HG02610 (cell line): ENCODE results near the gene WASF3.

Experiments
- ATAC-seq: cut with Tn5 transposase; IDR thresholded peaks from one replicate; pipeline ENCODE4 v1.9.1; 2021; ENCODE audit warnings: mild to moderate bottlenecking, moderate library complexity; ENCODE audit not compliant: unreplicated experiment

The WASF3 gene

DNA sequence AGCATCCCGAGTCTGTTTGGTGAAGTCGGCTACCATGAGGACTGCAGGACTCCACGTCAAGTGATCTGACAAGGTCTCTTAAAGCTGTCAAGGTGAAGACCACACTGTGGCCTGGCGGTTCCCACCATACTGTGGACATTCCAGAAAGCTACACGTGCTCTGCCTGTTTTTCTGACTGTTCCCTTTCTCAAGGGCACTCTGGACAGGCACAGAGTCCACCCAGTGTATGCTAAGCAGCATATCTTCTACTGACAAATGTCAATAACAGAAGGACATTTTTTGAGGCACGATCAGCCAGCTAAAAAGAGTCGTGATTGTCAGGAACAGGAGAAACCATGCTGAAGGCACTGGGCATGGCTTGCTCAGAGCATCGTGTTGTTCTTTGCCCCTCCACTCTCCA, 12.8 kb upstream of the WASF3 start:
- no peak for ATAC-seq

DNA sequence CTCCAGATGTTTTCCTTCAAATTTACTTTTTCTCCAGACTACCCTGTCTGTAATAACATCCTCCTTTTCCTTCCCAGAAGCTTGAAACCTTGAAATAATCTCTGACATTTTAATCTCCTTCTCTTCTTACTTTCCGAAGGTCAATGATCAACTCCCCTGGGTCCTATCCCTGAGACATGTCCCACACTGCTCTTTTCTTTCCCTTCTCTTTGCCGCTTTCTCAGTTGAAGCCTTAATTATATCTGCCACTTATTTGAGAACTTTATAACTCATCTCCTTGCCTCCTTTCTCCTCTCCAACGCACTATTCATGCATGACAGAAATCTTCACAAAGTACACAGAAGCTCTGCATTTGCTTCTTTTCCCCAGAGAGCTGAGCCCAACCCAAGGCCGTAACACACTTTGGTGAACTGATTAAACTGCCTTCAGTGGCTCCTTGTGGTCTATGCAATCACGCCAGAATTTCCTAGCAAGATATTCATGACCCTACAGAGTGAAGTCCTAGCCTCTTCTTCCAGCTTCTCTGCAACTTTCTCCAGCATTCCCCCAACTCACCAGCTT, 9.2 kb upstream of the WASF3 start:
- ATAC-seq: no peak

DNA sequence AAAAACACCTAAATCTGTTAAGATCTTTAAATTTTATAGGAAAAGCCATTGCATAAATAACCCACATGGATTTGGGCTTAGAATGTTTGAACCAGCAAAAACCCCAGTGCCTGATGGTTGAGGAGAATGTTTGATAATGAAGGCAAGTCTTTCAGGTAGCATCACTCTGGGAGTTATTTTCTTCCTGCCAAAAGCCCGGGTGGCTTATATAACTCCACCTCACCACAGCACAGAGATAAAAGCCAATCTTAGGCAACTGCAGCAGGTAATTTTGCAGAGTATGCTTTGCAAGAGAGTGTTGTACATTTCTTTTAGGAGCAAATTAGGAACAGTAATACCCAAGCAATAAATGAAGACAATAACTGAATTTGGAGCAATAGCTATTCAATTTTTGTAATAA, 7.8 kb upstream of the WASF3 start:
- ATAC-seq: no peak

DNA sequence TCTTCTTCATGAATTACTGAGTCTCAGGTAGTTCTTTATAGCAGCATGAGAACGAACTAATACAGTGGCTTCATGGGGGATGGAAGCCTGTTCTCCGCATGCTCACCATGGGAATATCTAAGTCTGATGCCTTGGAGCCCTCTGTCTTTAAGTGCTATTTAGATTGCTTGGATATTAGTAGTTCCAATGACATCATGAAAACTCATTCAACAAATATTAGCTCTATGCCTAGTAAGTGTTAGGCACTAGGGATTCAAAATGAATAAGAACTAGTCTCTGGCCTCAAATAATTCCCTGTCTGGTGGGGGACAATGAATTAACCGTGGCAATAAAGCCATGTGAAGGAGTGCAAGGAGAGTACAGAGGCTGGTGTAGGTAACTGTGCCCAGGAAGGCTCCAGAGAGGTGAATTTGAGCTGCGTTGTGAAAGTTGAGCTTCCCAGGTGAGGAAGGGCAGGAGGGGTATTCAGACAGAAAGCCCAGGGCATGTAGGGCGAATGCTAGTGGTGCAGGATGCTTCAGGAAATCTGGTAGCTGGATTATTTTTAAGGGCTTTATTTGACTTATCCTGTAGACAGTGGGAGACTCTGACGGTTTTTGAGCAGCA, 6.1 kb upstream of the WASF3 start:
- ATAC-seq: no peak

DNA sequence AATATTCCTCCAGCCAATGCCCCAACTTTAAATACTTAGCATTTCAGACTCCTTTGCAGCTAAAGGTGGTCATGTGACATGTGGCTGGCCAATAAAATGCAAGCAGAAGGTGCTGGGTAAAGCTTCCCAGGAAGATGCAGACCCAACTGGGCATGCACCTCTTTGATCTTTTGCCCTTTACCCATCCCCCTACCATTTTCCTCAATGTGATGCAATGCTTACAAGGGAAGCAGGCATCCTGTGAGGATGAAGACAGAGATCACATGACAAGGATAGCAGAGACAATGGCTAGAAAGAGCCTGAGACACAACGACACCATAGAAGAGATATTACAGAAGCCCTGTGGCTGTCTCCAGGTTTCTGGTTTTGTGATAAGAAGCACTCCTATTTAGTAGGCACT, 2.1 kb upstream of the WASF3 start:
- ATAC-seq: no peak

DNA sequence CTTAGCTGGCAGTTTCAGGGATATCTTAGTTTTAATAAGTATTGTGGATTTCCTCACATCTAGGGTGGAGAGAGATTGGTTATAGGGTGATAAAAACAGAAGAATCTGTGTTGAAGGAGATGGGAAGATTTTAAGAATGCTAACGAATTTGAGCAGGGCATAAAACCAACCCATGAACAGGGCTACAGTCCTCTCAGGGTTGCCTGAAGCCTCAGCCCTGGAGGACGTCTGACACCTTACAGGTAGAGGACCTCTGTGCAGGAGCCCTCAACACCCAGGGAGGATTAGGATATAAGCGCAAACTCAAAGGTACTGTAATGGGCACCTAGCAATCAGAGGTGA, 461 bp upstream of the WASF3 start:
- ATAC-seq: no peak

DNA sequence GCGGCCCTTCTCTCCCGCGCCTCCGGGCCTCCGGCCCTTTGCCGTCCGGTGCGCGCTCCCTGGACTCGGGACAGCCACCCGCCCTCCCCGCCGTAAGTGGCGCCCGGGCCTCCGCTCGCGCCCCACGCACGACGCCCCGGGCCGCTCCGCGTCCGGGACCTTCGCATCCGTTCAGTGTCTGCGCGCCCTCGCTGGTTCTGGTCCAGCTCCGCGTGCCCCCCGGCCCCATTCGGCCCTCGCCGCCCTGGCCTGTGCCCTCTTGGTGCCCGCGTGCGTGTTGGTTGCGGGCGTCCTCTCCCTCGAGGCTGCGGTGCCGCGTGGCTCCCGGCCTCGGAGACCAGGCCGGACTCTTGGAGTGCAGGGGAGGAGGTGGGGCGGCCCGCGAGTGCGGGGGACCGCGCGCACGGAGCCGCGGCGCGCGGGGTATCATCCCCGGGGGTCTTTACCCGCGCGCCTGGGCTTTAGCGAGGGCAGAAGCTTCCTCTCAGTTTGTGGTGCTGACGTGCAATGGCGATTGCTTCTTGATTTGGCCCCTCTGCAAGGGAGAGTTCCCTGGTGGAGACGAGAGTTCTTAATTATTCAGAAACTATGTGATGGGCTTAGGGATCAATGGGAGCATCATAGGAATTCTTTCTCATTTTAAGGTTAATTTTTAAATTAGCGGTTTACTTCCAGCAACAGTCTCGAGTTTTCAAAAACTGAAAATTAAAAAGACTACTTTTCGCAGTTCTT, 757 bp downstream of the WASF3 start:
- peak; percentile 5 for ATAC-seq

DNA sequence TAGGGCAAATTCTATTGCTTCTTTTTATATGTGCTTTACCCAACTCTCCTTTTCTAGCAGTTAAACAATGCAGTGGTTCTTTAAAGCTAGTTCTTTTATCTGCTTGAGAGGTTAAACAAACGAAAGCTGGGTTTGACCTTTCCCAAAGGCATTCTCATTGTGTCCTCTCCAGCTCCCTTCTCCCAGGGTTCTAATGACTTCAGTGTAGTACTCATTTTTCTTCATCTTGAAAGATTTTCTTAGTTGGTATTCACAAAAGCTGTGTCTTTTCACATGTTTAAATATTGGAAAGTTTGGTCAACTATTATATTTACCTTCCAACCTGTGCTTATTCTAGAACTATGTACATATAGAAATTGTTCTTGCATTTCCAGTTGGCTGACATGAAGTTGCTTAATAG, 1.5 kb downstream of the WASF3 start:
- no peak for ATAC-seq

DNA sequence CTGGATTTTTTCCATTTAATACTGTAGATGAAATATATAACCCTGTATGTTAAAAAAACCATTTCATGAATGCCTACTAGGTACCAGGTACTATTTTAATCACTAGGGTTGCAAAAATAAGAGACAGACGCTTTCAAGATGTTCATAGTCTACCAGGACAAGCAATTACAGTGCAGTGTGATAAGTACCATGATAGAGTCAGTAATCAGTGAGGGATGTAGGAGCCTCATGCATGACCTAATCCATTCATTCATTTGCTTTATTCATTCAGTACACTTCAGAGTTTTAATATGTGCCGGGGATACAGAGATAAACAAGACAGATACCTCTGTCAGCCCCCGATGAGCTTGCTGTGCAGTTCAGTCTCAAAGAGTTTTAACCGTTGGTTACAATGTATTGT, 3.0 kb downstream of the WASF3 start:
- no peak for ATAC-seq

DNA sequence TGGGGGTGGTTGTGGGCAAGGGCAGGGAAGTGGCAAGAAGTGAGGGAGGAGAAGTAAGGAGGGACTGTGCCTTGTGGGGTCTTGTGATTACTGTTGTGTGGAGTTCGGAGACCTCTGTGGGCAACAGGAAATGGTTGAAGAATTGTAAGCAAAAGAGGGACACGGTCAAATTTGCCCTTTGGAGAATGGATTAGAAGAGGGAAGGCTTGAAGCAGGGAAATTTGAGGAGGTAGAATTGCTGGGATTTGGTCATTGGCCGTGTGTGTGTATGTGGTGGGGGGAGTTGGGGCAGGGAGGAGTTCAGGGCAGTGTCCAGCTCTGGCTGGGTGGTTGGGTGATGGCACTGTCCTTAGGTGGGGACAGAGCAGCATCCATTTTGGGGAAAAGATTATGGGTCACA, 3.6 kb downstream of the WASF3 start:
- no peak for ATAC-seq

DNA sequence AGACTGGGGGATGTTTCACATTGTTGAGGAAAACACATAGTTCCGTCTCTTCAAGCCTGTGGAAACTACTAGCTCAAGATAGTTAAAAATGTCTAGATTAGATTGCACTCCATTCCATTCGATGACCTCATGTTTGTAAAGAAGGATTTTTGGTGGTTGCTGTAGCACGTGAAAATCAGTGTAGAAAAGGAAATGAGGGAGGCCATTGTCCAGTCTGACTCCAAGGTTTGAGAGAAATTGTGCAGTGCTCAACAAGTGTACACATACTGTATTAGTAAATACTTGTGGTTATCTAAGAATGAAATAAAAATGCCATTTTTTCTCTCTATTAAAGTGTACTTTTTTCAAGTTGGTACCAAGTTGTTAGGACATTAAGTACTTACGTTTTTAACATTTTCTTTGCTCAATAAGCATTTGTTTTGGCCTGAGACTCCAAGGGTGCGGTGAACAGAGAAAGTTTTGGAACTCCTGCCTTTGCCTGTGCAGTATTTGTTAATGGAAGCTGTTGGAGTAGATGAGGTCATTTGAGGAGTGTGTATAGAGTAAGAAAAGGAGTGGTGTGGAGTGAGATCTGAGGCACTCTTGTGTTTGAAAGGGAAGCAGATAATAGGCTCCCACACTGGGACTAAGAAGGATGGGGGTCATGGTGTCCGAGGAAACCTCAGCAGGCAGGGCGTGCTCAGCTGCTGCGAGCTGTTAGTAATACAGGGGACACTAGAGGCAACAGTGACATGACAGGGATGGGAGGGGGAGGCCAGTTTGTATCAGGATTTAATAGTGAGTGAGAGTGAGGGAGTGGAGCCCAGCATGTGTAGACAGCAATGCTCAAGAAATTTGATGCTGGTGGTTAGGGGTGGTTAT, 4.4 kb downstream of the WASF3 start:
- no peak for ATAC-seq

DNA sequence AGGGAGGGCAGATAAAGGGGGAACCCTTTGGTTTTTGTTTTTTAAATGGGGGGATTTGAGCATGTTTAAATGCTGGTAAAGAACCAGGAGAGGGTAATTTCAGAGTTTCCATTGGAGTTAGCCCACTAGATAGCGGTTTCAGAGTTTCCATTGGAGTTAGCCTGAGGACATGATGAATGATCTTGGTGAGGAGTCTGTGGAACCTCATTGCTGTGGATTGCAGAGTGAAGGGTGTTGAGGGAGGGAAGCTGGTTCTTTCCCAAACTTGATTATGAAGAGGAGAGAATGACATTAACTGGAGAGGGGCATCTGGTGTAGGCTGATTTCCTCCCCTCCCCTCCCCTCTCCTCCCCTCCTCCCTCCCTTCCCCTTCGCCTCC, 5.0 kb downstream of the WASF3 start:
- ATAC-seq: no peak

DNA sequence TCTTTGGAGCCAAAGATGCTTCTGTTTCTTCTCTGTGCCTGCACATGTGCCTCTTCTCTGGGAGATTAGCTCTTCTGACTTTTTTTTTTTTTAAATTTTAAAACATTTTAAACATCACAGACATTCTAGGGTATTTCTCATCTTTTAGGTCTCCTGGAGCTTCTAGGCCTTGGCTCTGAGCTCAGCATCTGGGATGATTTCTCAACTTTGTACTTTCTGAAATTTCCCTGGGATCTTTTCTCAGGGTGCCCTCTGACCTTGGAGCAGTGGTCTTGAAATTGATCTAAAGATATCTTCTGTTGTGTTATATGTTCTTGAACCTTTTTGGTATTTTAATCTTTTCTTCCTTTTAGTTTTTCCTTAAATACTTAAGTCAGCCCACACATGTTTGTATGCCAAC, 6.2 kb downstream of the WASF3 start:
- ATAC-seq: no peak

DNA sequence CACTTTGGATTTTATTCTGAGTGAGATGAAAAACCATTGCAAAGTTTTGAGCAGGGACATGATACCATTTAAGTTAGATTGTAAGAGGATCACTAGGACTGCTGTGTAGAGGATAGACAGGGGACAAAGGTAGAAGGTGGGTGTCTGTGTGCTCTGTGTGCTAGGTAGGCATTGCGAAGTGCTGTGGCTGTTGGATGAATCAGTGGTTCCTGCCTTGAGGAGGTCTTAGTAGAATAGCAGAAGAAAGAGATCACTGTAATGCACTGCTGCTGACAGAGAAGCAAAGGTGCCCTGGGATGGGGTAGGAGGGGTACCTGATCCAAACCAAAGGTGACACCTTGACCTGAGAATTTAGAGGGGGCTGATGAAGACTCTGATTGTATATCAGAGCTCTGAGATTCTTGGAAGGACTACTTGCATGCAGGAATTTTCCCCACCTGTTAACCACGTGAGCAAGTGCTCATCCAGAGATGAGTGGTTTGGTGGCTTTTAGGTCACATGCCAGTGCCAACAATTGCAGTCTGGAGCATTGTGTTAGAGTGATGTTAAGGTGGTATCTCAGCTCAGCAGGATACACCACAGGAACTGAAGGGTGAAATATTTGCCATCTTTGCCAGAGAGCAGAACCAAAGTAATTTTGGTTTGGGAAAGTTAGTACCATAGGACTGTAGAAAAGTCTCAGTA, 10.8 kb downstream of the WASF3 start:
- no peak for ATAC-seq

DNA sequence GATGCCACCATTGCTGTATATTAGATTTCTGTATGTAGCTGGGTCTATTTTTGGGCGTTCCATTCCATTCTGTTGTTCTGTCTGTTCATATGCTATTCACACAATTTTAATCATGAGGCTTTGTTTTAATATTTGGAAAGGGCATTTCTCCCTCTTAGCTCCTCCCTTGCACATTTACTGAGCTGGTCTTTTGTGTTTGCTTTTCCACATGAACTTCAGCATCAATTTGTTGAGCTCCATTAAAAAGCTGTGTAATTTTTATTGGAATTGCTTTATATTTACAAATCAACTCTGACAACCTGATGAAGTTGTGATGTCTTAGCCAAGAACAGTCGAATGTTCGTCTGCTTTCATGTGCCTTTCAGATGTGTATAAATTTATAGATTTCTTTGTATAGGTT, 14.0 kb downstream of the WASF3 start:
- ATAC-seq: no peak

DNA sequence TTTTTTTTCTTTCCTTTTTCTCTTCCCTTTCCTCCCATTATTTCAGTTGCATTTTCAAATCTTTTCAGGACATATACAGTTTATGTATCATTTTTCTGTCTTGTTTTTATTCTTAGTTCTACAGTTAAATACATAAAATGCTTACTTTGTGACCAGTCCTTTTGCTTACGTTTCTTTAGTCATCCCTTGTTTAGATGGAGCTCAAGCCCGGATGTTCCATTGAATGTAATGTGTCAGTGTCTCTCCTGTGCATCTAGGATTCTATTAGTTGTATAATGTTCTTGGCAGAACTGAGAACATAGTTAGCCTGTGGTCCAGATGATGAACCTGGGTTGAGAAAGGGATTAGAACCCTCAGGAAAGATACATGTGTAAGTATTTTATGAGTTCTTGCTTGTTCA, 17.8 kb downstream of the WASF3 start:
- no peak for ATAC-seq

DNA sequence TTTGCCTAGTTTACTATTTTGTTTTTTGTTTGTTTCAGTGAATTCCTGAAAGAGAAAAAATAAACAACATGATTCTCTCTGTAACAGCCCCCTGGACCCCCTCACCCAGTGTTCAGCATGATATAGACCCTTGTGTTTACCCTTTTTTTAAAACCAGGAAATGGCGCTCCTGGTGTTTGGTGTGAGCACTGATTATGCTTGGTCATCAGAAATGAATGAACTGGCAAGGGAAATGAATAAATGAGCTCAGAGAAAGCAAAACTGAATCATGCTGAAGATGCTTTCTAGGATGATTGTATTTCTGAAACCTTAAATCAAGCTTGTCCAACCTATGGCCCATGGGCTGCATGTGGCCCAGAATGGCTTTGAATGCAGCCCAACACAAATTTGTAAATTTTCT, 22.1 kb downstream of the WASF3 start:
- no peak for ATAC-seq

DNA sequence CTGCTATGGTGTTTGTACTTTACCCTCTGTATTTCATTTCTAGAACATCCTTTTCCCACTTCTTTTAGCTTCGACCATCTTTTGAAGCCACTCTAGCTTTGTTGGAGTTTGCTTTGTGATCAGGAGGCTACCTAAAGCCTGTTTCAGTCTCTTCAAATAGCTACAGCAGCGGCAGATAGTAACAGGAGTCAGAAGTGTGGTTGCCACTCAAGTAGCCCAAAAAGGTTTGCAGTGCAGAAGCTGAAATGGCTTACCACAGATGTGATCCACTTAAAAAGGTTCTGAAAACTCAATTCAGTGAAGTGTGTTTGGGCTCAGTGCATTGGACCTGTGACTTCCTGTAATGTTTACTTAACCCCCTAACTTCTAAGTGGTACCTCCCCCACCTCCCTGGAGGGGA, 26.2 kb downstream of the WASF3 start:
- no peak for ATAC-seq

DNA sequence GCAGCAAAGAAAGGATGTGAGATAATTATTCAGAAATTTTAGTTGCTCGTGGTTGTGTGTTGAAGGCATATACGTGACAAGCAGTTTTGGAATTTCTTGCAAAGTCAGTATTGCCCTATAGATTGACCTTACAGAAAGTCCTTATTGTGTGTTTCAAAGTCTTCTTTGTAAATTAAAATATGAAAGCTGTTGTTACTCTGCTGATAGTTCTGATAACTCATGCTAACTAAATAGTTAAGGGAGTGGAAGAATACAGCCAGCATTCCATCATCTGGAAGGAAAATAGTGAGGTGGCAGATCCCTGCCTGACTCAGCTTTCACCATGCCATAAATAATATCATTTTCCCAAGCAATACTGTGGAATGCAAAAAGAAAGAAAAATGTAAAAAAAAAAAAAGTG, 27.2 kb downstream of the WASF3 start:
- ATAC-seq: no peak

DNA sequence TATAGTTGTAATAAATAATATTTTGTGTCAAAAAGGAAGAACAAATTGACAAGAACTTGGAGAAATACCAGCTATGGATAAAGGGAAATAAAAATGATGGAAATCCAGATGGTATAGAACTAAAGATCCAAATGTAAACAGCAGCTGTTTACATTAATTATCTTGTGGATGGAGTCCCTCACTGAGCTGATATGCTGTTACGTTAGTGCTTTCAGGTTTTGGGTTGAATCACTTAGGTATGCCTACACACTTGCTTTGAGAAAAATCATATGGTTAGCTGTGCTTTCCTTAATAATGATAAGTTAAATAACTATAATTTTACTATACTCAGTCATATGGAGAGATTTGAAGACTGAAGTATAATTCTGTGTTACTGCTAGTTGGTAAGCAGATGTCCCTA, 27.7 kb downstream of the WASF3 start:
- ATAC-seq: no peak

DNA sequence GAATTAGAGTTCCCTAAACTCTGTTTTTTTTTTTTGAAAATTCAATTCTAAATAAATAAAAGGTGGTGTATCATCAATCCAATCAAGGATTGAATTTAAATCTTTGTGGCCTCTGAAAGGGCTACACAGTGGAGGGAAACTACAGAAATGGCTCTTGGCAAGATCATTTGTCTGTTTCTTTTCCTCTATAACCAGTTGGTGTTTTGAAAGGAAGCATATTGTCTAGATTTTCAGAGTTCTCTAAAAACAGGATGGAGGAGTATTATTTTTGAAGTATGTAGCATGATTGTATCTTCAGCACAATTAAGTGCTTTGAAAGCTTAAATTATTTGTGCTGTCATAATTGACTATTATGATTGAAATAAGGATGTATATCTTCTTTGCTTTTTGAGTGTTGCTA, 29.8 kb downstream of the WASF3 start:
- no peak for ATAC-seq
